GM23338 (cell line): ENCODE data around the gene CAST.

ENCODE experiments used
- CTCF ChIP-seq, 2 experiments: fragments of 200-600 bp in 1 of 2; sonication (generic) in 1 of 2; conservative IDR thresholded peaks; 2 replicates each; pipeline versions ENCODE4 v1.5.1 to v1.6.1; 2016 to 2017; ENCODE audit warnings: antibody characterized with exemption in 2 of 2, low read depth in 2 of 2, mild to moderate bottlenecking in 2 of 2, moderate library complexity in 1 of 2
- EZH2 ChIP-seq: fragments of 200-600 bp; sonication (generic); IDR thresholded peaks from one replicate; pipeline ENCODE4 v1.8.0; 2017; ENCODE audit warnings: antibody characterized with exemption, mild to moderate bottlenecking, low read depth; ENCODE audit not compliant: unreplicated experiment
- EZH2phosphoT487 ChIP-seq: fragments of 200-600 bp; sonication (generic); IDR thresholded peaks from one replicate; pipeline ENCODE4 v1.8.1; 2018; ENCODE audit warnings: antibody characterized with exemption; ENCODE audit not compliant: unreplicated experiment
- REST ChIP-seq: IDR thresholded peaks from one replicate; pipeline ENCODE4 v1.6.1; 2018; ENCODE audit warnings: antibody characterized with exemption; ENCODE audit not compliant: unreplicated experiment

- TF ChIP-seq CTCF (conservative IDR thresholded peaks at IDR 0.05; ENCODE audit: low read depth in 2 of 2), result no peak
- TF ChIP-seq EZH2, result no peak
- TF ChIP-seq REST, result no peak
- TF ChIP-seq EZH2phosphoT487, result no peak
Measured at GRCh38 chr5:96679293-96679692, 17.1 kb downstream of the CAST start.
